HepG2 (cell line): ENCODE results near the gene TAGLN2. TPM values are rescaled to one million over a fixed set of nuclear protein-coding genes. Genes with fewer than 3 reads are reported as not detected.

ENCODE experiments used
- ELF1 ChIP-seq: sonication (generic); formaldehyde crosslinking; IDR thresholded peaks from 2 replicates; pipeline ENCODE4 v1.4.0; 2020; ENCODE audit warnings: missing genetic modification reagents
- HDAC6 ChIP-seq: fragments of 200-600 bp; sonication (generic); IDR thresholded peaks from 2 replicates; pipeline ENCODE4 v1.7.0; 2017; ENCODE audit warnings: mild to moderate bottlenecking, antibody characterized with exemption, low read length, low read depth
- HMG20A ChIP-seq: IDR thresholded peaks from 2 replicates; pipeline ENCODE4 v1.6.1; 2016; ENCODE audit warnings: borderline replicate concordance
- NCOR1 ChIP-seq: fragments of 200-600 bp; sonication (generic); IDR thresholded peaks from 2 replicates; pipeline ENCODE4 v1.7.0; 2017; ENCODE audit warnings: antibody characterized with exemption, low read length, borderline replicate concordance
- NFYC ChIP-seq: IDR thresholded peaks from 2 replicates; pipeline ENCODE4 v1.6.1; 2016; ENCODE audit warnings: missing genetic modification reagents, missing compliant biosample characterization
- NR2F6 ChIP-seq, 2 experiments: IDR thresholded peaks; 2 replicates each; pipeline ENCODE4 v1.6.1; 2016; ENCODE audit warnings: antibody characterized with exemption in 1 of 2, mild to moderate bottlenecking in 1 of 2
- RNF2 ChIP-seq: fragments of 450-650 bp; conservative IDR thresholded peaks from 2 replicates; pipeline ENCODE4 v1.6.1; 2016; ENCODE audit warnings: low read depth
- RXRA ChIP-seq: sonication (generic); formaldehyde crosslinking; IDR thresholded peaks from 2 replicates; pipeline ENCODE4 v1.5.1; 2020; ENCODE audit warnings: missing genetic modification reagents
- RXRB ChIP-seq: IDR thresholded peaks from 2 replicates; pipeline ENCODE4 v1.6.1; 2016; ENCODE audit warnings: borderline replicate concordance, missing genetic modification reagents, missing compliant biosample characterization
- SOX13 ChIP-seq, 3 experiments: fragments of 450-650 bp in 1 of 3; sonication (generic) in 1 of 3; formaldehyde crosslinking in 1 of 3; IDR thresholded peaks in 2 of 3; conservative IDR thresholded peaks in 1 of 3; 2 replicates each; pipeline versions ENCODE4 v1.5.0 to v1.6.1; 2016 to 2020; ENCODE audit warnings: antibody characterized with exemption in 1 of 3, mild to moderate bottlenecking in 1 of 3, missing compliant biosample characterization in 1 of 3, missing genetic modification reagents in 1 of 3, moderate library complexity in 1 of 3
- SPEN ChIP-seq: sonication (generic); formaldehyde crosslinking; IDR thresholded peaks from 2 replicates; pipeline ENCODE4 v1.5.1; 2020; ENCODE audit warnings: low read depth, mild to moderate bottlenecking, missing genetic modification reagents
- ZNF230 ChIP-seq: sonication (generic); formaldehyde crosslinking; IDR thresholded peaks from 2 replicates; pipeline ENCODE4 v1.4.0; 2020; ENCODE audit warnings: mild to moderate bottlenecking, missing genetic modification reagents
- ZNF331 ChIP-seq: sonication (generic); formaldehyde crosslinking; IDR thresholded peaks from 2 replicates; pipeline ENCODE4 v1.4.0; 2020; ENCODE audit warnings: missing genetic modification reagents
- ZNF546 ChIP-seq: sonication (generic); formaldehyde crosslinking; conservative IDR thresholded peaks from 2 replicates; pipeline ENCODE4 v1.8.1; 2023; ENCODE audit warnings: mild to moderate bottlenecking, missing genetic modification reagents
- ZNF563 ChIP-seq: sonication (generic); formaldehyde crosslinking; IDR thresholded peaks from 2 replicates; pipeline ENCODE4 v1.8.0; 2022; ENCODE audit warnings: mild to moderate bottlenecking, moderate library complexity, missing genetic modification reagents
- ZNF777 ChIP-seq: sonication (generic); formaldehyde crosslinking; IDR thresholded peaks from 2 replicates; pipeline ENCODE4 v1.4.0; 2020; ENCODE audit warnings: missing genetic modification reagents
- ZSCAN31 ChIP-seq: sonication (generic); formaldehyde crosslinking; IDR thresholded peaks from 2 replicates; pipeline ENCODE4 v1.5.0; 2020; ENCODE audit warnings: low read depth, mild to moderate bottlenecking, missing genetic modification reagents
- polyA plus RNA-seq, 8 experiments: library from polyadenylated mRNA; depleted of rRNA in 3 of 8; stranded (reverse) in 7 of 8; unstranded in 1 of 8; fragments of >200 nt; fragmentation: Illumina TruSeq in 4 of 8; extraction: Trizol in 4 of 8; gene quantifications; 2 replicates each; pipeline versions ENCODE4 v1.2.1 to v1.2.3, GENCODE V29; 2011 to 2016; ENCODE audit warnings: low read depth in 4 of 8, missing spikeins in 1 of 8, mixed read lengths in 1 of 8; ENCODE audit not compliant: insufficient read depth in 1 of 8
- total RNA-seq, 5 experiments: library from RNA; depleted of rRNA; stranded (reverse); fragments of >200 nt; fragmentation: Illumina TruSeq; extraction: Trizol; gene quantifications; 2 replicates each; pipeline ENCODE4 v1.2.3, GENCODE V29; 2016; ENCODE audit warnings: low read depth in 1 of 5
- TF ChIP-seq, protein P1 (sequence below): sonication (generic); formaldehyde crosslinking; IDR thresholded peaks from 2 replicates; pipeline ENCODE4 v1.4.0; 2020; ENCODE audit warnings: missing genetic modification reagents
- TF ChIP-seq, protein P2 (sequence below): sonication (generic); formaldehyde crosslinking; IDR thresholded peaks from 2 replicates; pipeline ENCODE4 v1.4.0; 2020; ENCODE audit warnings: missing genetic modification reagents
- TF ChIP-seq, protein P3 (sequence below): IDR thresholded peaks from 2 replicates; pipeline ENCODE4 v1.6.1; 2016
- TF ChIP-seq, protein P4 (sequence below): sonication (generic); formaldehyde crosslinking; IDR thresholded peaks from 2 replicates; pipeline ENCODE4; 2020; ENCODE audit warnings: missing genetic modification reagents, mild to moderate bottlenecking, borderline replicate concordance

TAGLN2 gene
- total and polyA plus RNA-seq, 2 of the 13 experiments (the other 11 are each of a cell fraction or from before 2014, with no cell fraction given) = 6.7 to 17.2 TPM

DNA sequence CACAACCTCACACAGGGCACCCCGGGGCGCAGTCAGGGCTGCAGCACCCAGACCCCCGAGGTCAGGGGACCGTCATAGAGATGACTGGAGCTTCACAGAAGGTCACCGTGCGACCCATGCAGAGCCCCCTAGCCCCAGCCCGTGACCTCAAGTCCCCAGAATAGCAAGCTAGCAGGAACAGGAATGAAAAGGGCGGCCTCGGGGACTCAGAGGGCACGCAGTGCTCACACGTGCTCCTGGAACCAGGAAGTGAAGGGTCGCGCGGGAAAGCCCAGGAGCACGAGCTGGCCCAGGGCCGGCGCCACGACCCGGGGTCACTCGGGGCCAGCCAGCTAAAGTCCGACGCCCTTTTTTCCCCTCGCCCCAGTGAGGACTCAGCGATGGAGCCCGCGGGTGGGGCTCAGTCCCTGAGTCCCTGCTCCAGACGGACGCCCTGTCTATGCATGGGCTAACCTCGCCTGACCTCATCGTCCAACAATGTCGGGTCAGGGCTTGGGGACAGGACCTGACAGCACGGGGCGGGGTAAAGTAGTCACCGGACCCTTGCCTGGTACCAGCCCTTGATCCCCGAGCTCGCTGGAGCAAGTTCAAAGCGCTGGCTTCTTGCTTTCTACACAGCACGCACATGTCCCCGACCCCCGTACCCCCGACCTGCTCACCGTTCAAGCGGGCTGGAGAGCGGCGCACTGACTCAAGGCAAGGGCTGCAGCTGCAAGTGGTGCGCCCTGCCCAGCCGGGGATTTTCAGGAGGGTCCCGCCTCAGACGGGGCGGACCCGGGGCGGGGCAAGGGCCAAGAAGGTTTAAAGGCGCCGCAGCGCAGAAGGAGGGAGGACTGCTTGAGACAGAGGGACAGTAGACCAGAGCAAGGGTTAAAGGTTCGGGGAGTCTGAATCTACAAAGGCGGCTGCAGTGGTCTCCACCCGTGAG lies at the start of gene TAGLN2 (continued):
- TF ChIP-seq, protein P1, sequence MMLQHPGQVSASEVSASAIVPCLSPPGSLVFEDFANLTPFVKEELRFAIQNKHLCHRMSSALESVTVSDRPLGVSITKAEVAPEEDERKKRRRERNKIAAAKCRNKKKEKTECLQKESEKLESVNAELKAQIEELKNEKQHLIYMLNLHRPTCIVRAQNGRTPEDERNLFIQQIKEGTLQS = peak; percentile 69; the same call in 1 of the 2 replicates
- TF ChIP-seq ZNF230 (no peak), RXRA (CRISPR knock-in tag) (peak; percentile 83), RNF2 (peak; percentile 81), ZNF777 (peak; percentile 91), ZNF331 (CRISPR knock-in tag) (no peak), HMG20A (no peak), ZNF546 (CRISPR knock-in tag) (no peak), SPEN (CRISPR knock-in tag) (0 out of 2 replicates have a peak, but pooled peaks have one; percentile 31), SOX13 (IDR thresholded peaks at IDR 0.05) (no peak), SOX13 (CRISPR knock-in tag; conservative IDR thresholded peaks at IDR 0.05 in 1 of 2, IDR thresholded peaks at IDR 0.05 in 1 of 2) (peak in 1 of 2 experiments; percentile 16; a peak in 1 of 4 replicates), NCOR1 (no peak), NR2F6 (IDR thresholded peaks at IDR 0.05) (no peak; the same call in 1 of the 2 replicates), NR2F6 (CRISPR knock-in tag; IDR thresholded peaks at IDR 0.05) (peak; percentile 67; the same call in 1 of the 2 replicates), RXRB (CRISPR knock-in tag) (peak; percentile 35; the same call in 1 of the 2 replicates), ELF1 (CRISPR knock-in tag) (peak; percentile 79), HDAC6 (no peak), NFYC (0 out of 2 replicates have a peak, but pooled peaks have one; percentile 18), ZNF563 (CRISPR knock-in tag) (peak; percentile 47; the same call in 1 of the 2 replicates), ZSCAN31 (no peak)
- TF ChIP-seq, protein P2, sequence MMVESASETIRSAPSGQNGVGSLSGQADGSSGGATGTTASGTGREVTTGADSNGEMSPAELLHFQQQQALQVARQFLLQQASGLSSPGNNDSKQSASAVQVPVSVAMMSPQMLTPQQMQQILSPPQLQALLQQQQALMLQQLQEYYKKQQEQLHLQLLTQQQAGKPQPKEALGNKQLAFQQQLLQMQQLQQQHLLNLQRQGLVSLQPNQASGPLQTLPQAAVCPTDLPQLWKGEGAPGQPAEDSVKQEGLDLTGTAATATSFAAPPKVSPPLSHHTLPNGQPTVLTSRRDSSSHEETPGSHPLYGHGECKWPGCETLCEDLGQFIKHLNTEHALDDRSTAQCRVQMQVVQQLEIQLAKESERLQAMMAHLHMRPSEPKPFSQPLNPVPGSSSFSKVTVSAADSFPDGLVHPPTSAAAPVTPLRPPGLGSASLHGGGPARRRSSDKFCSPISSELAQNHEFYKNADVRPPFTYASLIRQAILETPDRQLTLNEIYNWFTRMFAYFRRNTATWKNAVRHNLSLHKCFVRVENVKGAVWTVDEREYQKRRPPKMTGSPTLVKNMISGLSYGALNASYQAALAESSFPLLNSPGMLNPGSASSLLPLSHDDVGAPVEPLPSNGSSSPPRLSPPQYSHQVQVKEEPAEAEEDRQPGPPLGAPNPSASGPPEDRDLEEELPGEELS (CRISPR knock-in tag) = no peak
- TF ChIP-seq, protein P3, sequence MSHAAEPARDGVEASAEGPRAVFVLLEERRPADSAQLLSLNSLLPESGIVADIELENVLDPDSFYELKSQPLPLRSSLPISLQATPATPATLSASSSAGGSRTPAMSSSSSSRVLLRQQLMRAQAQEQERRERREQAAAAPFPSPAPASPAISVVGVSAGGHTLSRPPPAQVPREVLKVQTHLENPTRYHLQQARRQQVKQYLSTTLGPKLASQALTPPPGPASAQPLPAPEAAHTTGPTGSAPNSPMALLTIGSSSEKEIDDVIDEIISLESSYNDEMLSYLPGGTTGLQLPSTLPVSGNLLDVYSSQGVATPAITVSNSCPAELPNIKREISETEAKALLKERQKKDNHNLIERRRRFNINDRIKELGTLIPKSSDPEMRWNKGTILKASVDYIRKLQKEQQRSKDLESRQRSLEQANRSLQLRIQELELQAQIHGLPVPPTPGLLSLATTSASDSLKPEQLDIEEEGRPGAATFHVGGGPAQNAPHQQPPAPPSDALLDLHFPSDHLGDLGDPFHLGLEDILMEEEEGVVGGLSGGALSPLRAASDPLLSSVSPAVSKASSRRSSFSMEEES (CRISPR knock-in tag) = peak; percentile 12; the same call in 1 of the 2 replicates
- TF ChIP-seq, protein P4, sequence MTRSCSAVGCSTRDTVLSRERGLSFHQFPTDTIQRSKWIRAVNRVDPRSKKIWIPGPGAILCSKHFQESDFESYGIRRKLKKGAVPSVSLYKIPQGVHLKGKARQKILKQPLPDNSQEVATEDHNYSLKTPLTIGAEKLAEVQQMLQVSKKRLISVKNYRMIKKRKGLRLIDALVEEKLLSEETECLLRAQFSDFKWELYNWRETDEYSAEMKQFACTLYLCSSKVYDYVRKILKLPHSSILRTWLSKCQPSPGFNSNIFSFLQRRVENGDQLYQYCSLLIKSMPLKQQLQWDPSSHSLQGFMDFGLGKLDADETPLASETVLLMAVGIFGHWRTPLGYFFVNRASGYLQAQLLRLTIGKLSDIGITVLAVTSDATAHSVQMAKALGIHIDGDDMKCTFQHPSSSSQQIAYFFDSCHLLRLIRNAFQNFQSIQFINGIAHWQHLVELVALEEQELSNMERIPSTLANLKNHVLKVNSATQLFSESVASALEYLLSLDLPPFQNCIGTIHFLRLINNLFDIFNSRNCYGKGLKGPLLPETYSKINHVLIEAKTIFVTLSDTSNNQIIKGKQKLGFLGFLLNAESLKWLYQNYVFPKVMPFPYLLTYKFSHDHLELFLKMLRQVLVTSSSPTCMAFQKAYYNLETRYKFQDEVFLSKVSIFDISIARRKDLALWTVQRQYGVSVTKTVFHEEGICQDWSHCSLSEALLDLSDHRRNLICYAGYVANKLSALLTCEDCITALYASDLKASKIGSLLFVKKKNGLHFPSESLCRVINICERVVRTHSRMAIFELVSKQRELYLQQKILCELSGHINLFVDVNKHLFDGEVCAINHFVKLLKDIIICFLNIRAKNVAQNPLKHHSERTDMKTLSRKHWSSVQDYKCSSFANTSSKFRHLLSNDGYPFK (CRISPR knock-in tag) = 0 out of 2 replicates have a peak, but pooled peaks have one; percentile 22
